CD4-positive, alpha-beta T cell treated with Interleukin-21 for 1 hour (primary cell): ENCODE measurements around the gene AMIGO1.

ENCODE experiments used
- DNase-seq: peaks from one replicate; pipeline ENCODE4 v3.0.0-alpha.2; 2020

AMIGO1 gene

GRCh38 chr1:109531826-109532364 lies 22.4 kb upstream of the AMIGO1 start:
- DNase-seq: no peak

GRCh38 chr1:109531380-109531779 lies 21.9 kb upstream of the AMIGO1 start:
- DNase-seq: no peak

GRCh38 chr1:109530457-109531087 lies 21.0 kb upstream of the AMIGO1 start:
- DNase-seq: no peak

GRCh38 chr1:109529881-109530456 lies 20.4 kb upstream of the AMIGO1 start:
- DNase-seq: no peak

GRCh38 chr1:109528712-109529111 lies 19.2 kb upstream of the AMIGO1 start:
- DNase-seq: no peak

GRCh38 chr1:109527846-109528695 lies 18.5 kb upstream of the AMIGO1 start:
- DNase-seq: no peak

GRCh38 chr1:109527098-109527811 lies 17.7 kb upstream of the AMIGO1 start:
- DNase-seq: no peak

- DNase-seq: no peak
Measured at GRCh38 chr1:109523706-109524105, 14.2 kb upstream of the AMIGO1 start.

GRCh38 chr1:109522026-109522425 lies 12.5 kb upstream of the AMIGO1 start:
- no peak for DNase-seq

GRCh38 chr1:109521002-109521951 lies 11.8 kb upstream of the AMIGO1 start:
- no peak for DNase-seq

- no peak for DNase-seq
Measured at GRCh38 chr1:109517337-109517736, 7.8 kb upstream of the AMIGO1 start.

- DNase-seq: no peak
Measured at GRCh38 chr1:109516872-109517271, 7.3 kb upstream of the AMIGO1 start.

GRCh38 chr1:109514846-109515245 lies 5.3 kb upstream of the AMIGO1 start:
- DNase-seq: no peak

- no peak for DNase-seq
Measured at GRCh38 chr1:109513110-109513710, 3.7 kb upstream of the AMIGO1 start.

GRCh38 chr1:109508873-109509175 lies 703 bp downstream of the AMIGO1 start:
- DNase-seq: no peak

- DNase-seq: no peak
Measured at GRCh38 chr1:109508001-109508872, 1.3 kb downstream of the AMIGO1 start.

- no peak for DNase-seq
Measured at GRCh38 chr1:109504974-109505373, 4.6 kb downstream of the AMIGO1 start.

GRCh38 chr1:109503935-109504334 lies 5.6 kb downstream of the AMIGO1 start:
- peak; percentile 29 for DNase-seq

GRCh38 chr1:109502364-109502851 lies 7.1 kb downstream of the AMIGO1 start:
- DNase-seq: peak; percentile 80

GRCh38 chr1:109501644-109502363 lies 7.7 kb downstream of the AMIGO1 start:
- DNase-seq: no peak
